ENCODE results near the gene RBM47. TPM values are rescaled to one million over a fixed set of nuclear protein-coding genes. Genes with fewer than 3 reads are reported as not detected.
"Not testable (repeated sequence)": the region's sequence is repeated elsewhere in the genome, so short reads cannot be mapped to it uniquely, and the experiment has no call there.

Gene RBM47
- polyA plus RNA-seq, 1 experiment = 0.62 TPM

DNA sequence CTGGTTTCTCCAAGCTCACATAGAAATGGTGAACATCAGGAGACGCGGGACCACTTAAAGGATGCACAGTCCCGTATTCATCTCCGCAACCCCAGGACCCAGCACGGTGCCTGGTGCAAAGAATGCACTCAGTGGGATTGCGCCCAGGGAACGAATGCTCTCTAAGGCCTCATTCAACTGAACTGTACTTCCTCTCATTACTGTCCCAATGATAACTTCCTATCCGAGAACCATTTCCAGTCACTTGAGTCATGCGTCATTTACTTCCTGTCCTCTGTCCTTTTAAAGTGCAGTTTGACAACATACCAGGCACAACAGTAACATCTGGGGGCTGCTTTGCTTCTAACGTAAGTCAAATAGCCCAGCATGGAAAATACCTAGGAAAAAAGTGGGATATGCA lies 75.7 kb downstream of the RBM47 start:
- CTCF ChIA-PET = interaction anchor here (1.1 kb wide), 1 partner anchor 9 kb away, joined by 3 read pairs; no protein-coding TSS in a partner anchor
- H3K27me3 ChIP-seq (ENCODE audit: control insufficient read depth, insufficient read depth, low read length) = no peaks in the 10 kb centered on the region
- no peak overlapping the region for H3K4me3 ChIP-seq (ENCODE audit: low read depth, low read length)
- POLR2A ChIA-PET = no interaction called here
- no peak for TF ChIP-seq CTCF (IDR thresholded peaks at IDR 0.05; ENCODE audit: low read depth, low read length)
- H3K27ac ChIP-seq (ENCODE audit: low read depth, low read length) = no peak overlapping the region
- no peak for DNase-seq (ENCODE audit: low read depth, low spot score)
- H3K9me3 ChIP-seq (ENCODE audit: control insufficient read depth, insufficient read depth, low read length) = no peaks in the 10 kb centered on the region

- no peak for DNase-seq (ENCODE audit: low read depth, low spot score)
- ChIA-PET POLR2A (no interaction called here), CTCF (no interaction called here)
- no peak overlapping the region for H3K27ac ChIP-seq (ENCODE audit: low read depth, low read length)
- H3K4me3 ChIP-seq (ENCODE audit: low read depth, low read length) = no peak overlapping the region
- H3K9me3 ChIP-seq (ENCODE audit: control insufficient read depth, insufficient read depth, low read length) = no peaks in the 10 kb centered on the region
- H3K27me3 ChIP-seq (ENCODE audit: control insufficient read depth, insufficient read depth, low read length) = no peaks in the 10 kb centered on the region
- no peak for TF ChIP-seq CTCF (IDR thresholded peaks at IDR 0.05; ENCODE audit: low read depth, low read length)
Measured at GRCh38 chr4:40552536-40552935, 77.1 kb downstream of the RBM47 start.

- H3K27me3 ChIP-seq (ENCODE audit: control insufficient read depth, insufficient read depth, low read length); DNase-seq (ENCODE audit: low read depth, low spot score); H3K9me3 ChIP-seq (ENCODE audit: control insufficient read depth, insufficient read depth, low read length); CTCF ChIA-PET; H3K4me3 ChIP-seq (ENCODE audit: low read depth, low read length); POLR2A ChIA-PET; H3K27ac ChIP-seq (ENCODE audit: low read depth, low read length): not testable (repeated sequence)
Measured at GRCh38 chr4:40551568-40552136, 78.0 kb downstream of the RBM47 start.

DNA sequence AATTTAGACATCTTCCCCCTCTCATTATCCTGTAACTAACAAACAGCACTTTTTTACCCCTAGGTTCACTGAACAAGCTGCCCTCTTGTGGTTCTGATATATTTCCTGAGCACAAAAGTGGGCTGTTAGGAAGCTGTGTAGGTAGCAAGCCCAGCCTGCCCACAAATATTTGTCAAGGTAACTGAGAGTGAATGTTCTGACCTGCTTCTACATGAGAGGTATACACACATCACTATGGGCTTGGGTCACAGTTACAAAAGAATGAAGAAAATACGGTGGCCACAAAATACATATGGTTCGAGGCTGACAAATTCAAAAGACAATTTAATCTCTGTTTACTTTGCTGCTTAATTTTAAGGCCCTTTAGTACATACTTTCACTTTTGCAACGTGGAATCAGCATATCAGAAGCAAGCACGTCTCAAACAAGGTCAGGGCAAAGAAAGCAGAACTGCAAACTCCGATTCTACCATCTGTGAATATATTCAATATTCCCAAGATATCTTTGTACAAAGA lies 78.7 kb downstream of the RBM47 start:
- no peaks in the 10 kb centered on the region; the same call in 1 of the 2 replicates for H3K9me3 ChIP-seq (ENCODE audit: control insufficient read depth, insufficient read depth, low read length)
- H3K4me3 ChIP-seq (ENCODE audit: low read depth, low read length) = peak overlapping the region; percentile 34
- TF ChIP-seq CTCF (IDR thresholded peaks at IDR 0.05; ENCODE audit: low read depth, low read length) = peak; percentile 53
- no peak for DNase-seq (ENCODE audit: low read depth, low spot score)
- POLR2A ChIA-PET = interaction anchor here (0.6 kb wide), 1 partner anchor 24 kb away, joined by 10 read pairs; no protein-coding TSS in a partner anchor
- H3K27ac ChIP-seq (ENCODE audit: low read depth, low read length) = no peak overlapping the region
- CTCF ChIA-PET = interaction anchor here (0.7 to 1.9 kb wide), 5 partner anchors 11 to 244 kb away, joined by 3 to 5 read pairs (median 4); no protein-coding TSS in a partner anchor
- H3K27me3 ChIP-seq (ENCODE audit: control insufficient read depth, insufficient read depth, low read length) = no peaks in the 10 kb centered on the region

DNA sequence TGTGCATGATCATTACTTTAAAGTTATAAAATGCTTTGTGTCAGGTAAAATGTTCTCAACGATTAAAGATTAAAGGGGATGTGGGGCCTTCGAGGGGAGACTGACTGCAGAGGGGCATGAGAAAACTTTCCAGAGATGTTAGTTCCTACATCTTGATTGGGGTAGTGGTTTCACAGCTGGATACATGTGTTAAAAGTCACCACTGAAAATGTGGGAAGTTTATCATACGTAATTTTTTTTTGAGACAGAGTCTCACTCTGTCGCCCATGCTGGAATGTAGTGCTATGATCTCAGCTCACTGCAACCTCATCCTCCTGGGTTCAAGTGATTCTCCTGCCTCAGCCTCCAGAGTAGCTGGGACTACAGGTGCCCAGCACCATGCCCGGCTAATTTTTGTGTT lies 79.5 kb downstream of the RBM47 start:
- Histone ChIP-seq H3K27ac (ENCODE audit: low read depth, low read length) (no peak overlapping the region), H3K9me3 (ENCODE audit: control insufficient read depth, insufficient read depth, low read length) (no peaks in the 10 kb centered on the region; the same call in 1 of the 2 replicates), H3K4me3 (ENCODE audit: low read depth, low read length) (no peak overlapping the region), H3K27me3 (ENCODE audit: control insufficient read depth, insufficient read depth, low read length) (no peaks in the 10 kb centered on the region)
- DNase-seq (ENCODE audit: low read depth, low spot score) = no peak
- ChIA-PET POLR2A (interaction anchor here (0.6 kb wide), 1 partner anchor 23 kb away, joined by 10 read pairs; no protein-coding TSS in a partner anchor), CTCF (interaction anchor here (0.7 to 1.9 kb wide), 5 partner anchors 10 to 244 kb away, joined by 3 to 5 read pairs (median 4); no protein-coding TSS in a partner anchor)
- TF ChIP-seq CTCF (IDR thresholded peaks at IDR 0.05; ENCODE audit: low read depth, low read length) = no peak
